Measurements from ENCODE around the gene KDM4C.

KDM4C gene

GRCh38 chr9:6910497-6910896, 152.7 kb downstream of the KDM4C start:
- no peak overlapping the region for H3K4me3 ChIP-seq
- no peak for DNase-seq (ENCODE audit: low read depth, low spot score)

GRCh38 chr9:6911901-6912638, 154.3 kb downstream of the KDM4C start:
- Histone ChIP-seq H3K27ac (no peak overlapping the region), H3K4me3 (no peak overlapping the region), H3K9me3 (ENCODE audit: low read depth, low read length) (no peaks in the 10 kb centered on the region), H3K9ac (ENCODE audit: insufficient read length) (no peak overlapping the region), H3K36me3 (ENCODE audit: insufficient read depth, low read length) (no peaks in the 10 kb centered on the region)
- no peak for TF ChIP-seq EZH2 (IDR thresholded peaks at IDR 0.05)
- TF ChIP-seq POLR2AphosphoS5 (IDR thresholded peaks at IDR 0.05; ENCODE audit: borderline replicate concordance, low read depth, low read length): no peak
- TF ChIP-seq FOXP2 (optimal IDR thresholded peaks at IDR 0.05; ENCODE audit: control extremely low read depth, extremely low read length, insufficient read depth): no peak
- DNase-seq (ENCODE audit: low read depth, low spot score): no peak

More at GRCh38 chr9:6910497-6910896, 152.7 kb downstream of the KDM4C start:
- TF ChIP-seq POLR2AphosphoS5 (IDR thresholded peaks at IDR 0.05; ENCODE audit: borderline replicate concordance, low read depth, low read length): no peak
- TF ChIP-seq EZH2 (IDR thresholded peaks at IDR 0.05): no peak
- TF ChIP-seq FOXP2 (optimal IDR thresholded peaks at IDR 0.05; ENCODE audit: control extremely low read depth, extremely low read length, insufficient read depth): no peak
- H3K27ac ChIP-seq: no peak overlapping the region
- no peaks in the 10 kb centered on the region for H3K9me3 ChIP-seq (ENCODE audit: low read depth, low read length)
- H3K9ac ChIP-seq (ENCODE audit: insufficient read length): no peak overlapping the region
- no peaks in the 10 kb centered on the region for H3K36me3 ChIP-seq (ENCODE audit: insufficient read depth, low read length)

- no peak for DNase-seq (ENCODE audit: low read depth, low spot score)
Measured at GRCh38 chr9:6915635-6916034, 157.9 kb downstream of the KDM4C start.

GRCh38 chr9:6917162-6917561, 159.4 kb downstream of the KDM4C start:
- Histone ChIP-seq H3K27ac (no peak overlapping the region), H3K36me3 (ENCODE audit: insufficient read depth, low read length) (no peaks in the 10 kb centered on the region), H3K4me3 (no peak overlapping the region), H3K9ac (ENCODE audit: insufficient read length) (no peak overlapping the region), H3K9me3 (ENCODE audit: low read depth, low read length) (no peaks in the 10 kb centered on the region)
- TF ChIP-seq POLR2AphosphoS5 (IDR thresholded peaks at IDR 0.05; ENCODE audit: borderline replicate concordance, low read depth, low read length) (no peak), EZH2 (IDR thresholded peaks at IDR 0.05) (no peak), FOXP2 (optimal IDR thresholded peaks at IDR 0.05; ENCODE audit: control extremely low read depth, extremely low read length, insufficient read depth) (no peak)
- no peak for DNase-seq (ENCODE audit: low read depth, low spot score)

More at GRCh38 chr9:6915635-6916034, 157.9 kb downstream of the KDM4C start:
- H3K9me3 ChIP-seq (ENCODE audit: low read depth, low read length): no peaks in the 10 kb centered on the region
- no peak overlapping the region for H3K9ac ChIP-seq (ENCODE audit: insufficient read length)
- H3K4me3 ChIP-seq: no peak overlapping the region
- TF ChIP-seq FOXP2 (optimal IDR thresholded peaks at IDR 0.05; ENCODE audit: control extremely low read depth, extremely low read length, insufficient read depth): no peak
- TF ChIP-seq EZH2 (IDR thresholded peaks at IDR 0.05): no peak
- no peak for TF ChIP-seq POLR2AphosphoS5 (IDR thresholded peaks at IDR 0.05; ENCODE audit: borderline replicate concordance, low read depth, low read length)
- no peak overlapping the region for H3K27ac ChIP-seq
- H3K36me3 ChIP-seq (ENCODE audit: insufficient read depth, low read length): no peaks in the 10 kb centered on the region

GRCh38 chr9:6920041-6920440, 162.3 kb downstream of the KDM4C start:
- DNase-seq (ENCODE audit: low read depth, low spot score): no peak
- no peaks in the 10 kb centered on the region for H3K9me3 ChIP-seq (ENCODE audit: low read depth, low read length)
- TF ChIP-seq POLR2AphosphoS5 (IDR thresholded peaks at IDR 0.05; ENCODE audit: borderline replicate concordance, low read depth, low read length): no peak
- TF ChIP-seq FOXP2 (optimal IDR thresholded peaks at IDR 0.05; ENCODE audit: control extremely low read depth, extremely low read length, insufficient read depth): no peak
- no peak for TF ChIP-seq EZH2 (IDR thresholded peaks at IDR 0.05)
- H3K27ac ChIP-seq: no peak overlapping the region
- H3K36me3 ChIP-seq (ENCODE audit: insufficient read depth, low read length): no peaks in the 10 kb centered on the region
- no peak overlapping the region for H3K9ac ChIP-seq (ENCODE audit: insufficient read length)
- H3K4me3 ChIP-seq: no peak overlapping the region

GRCh38 chr9:6921315-6921714, 163.5 kb downstream of the KDM4C start:
- H3K27ac ChIP-seq: no peak overlapping the region
- no peak for DNase-seq (ENCODE audit: low read depth, low spot score)
- no peak for TF ChIP-seq FOXP2 (optimal IDR thresholded peaks at IDR 0.05; ENCODE audit: control extremely low read depth, extremely low read length, insufficient read depth)
- TF ChIP-seq EZH2 (IDR thresholded peaks at IDR 0.05): no peak
- TF ChIP-seq POLR2AphosphoS5 (IDR thresholded peaks at IDR 0.05; ENCODE audit: borderline replicate concordance, low read depth, low read length): no peak
- no peaks in the 10 kb centered on the region for H3K36me3 ChIP-seq (ENCODE audit: insufficient read depth, low read length)
- H3K9ac ChIP-seq (ENCODE audit: insufficient read length): no peak overlapping the region
- H3K9me3 ChIP-seq (ENCODE audit: low read depth, low read length): no peaks in the 10 kb centered on the region
- H3K4me3 ChIP-seq: no peak overlapping the region

GRCh38 chr9:6922124-6922676, 164.4 kb downstream of the KDM4C start:
- no peak for DNase-seq (ENCODE audit: low read depth, low spot score)
- H3K9me3 ChIP-seq (ENCODE audit: low read depth, low read length): no peaks in the 10 kb centered on the region
- H3K9ac ChIP-seq (ENCODE audit: insufficient read length): no peak overlapping the region
- H3K4me3 ChIP-seq: no peak overlapping the region
- H3K36me3 ChIP-seq (ENCODE audit: insufficient read depth, low read length): no peaks in the 10 kb centered on the region
- no peak overlapping the region for H3K27ac ChIP-seq
- TF ChIP-seq POLR2AphosphoS5 (IDR thresholded peaks at IDR 0.05; ENCODE audit: borderline replicate concordance, low read depth, low read length) (no peak), EZH2 (IDR thresholded peaks at IDR 0.05) (no peak), FOXP2 (optimal IDR thresholded peaks at IDR 0.05; ENCODE audit: control extremely low read depth, extremely low read length, insufficient read depth) (no peak)

- H3K36me3 ChIP-seq (ENCODE audit: insufficient read depth, low read length): no peaks in the 10 kb centered on the region
- TF ChIP-seq EZH2 (IDR thresholded peaks at IDR 0.05) (no peak), FOXP2 (optimal IDR thresholded peaks at IDR 0.05; ENCODE audit: control extremely low read depth, extremely low read length, insufficient read depth) (no peak), POLR2AphosphoS5 (IDR thresholded peaks at IDR 0.05; ENCODE audit: borderline replicate concordance, low read depth, low read length) (no peak)
- no peak overlapping the region for H3K27ac ChIP-seq
- no peak for DNase-seq (ENCODE audit: low read depth, low spot score)
- H3K9me3 ChIP-seq (ENCODE audit: low read depth, low read length): no peaks in the 10 kb centered on the region
- H3K9ac ChIP-seq (ENCODE audit: insufficient read length): no peak overlapping the region
- no peak overlapping the region for H3K4me3 ChIP-seq
Measured at GRCh38 chr9:6922680-6923079, 164.9 kb downstream of the KDM4C start.

Measured in SK-N-MC (cell line).